Measurements from ENCODE around the gene ZNF574.

- no peak for TF ChIP-seq CTCF (IDR thresholded peaks at IDR 0.05)
- TF ChIP-seq POLR2A (IDR thresholded peaks at IDR 0.05): no peak
- TF ChIP-seq POLR2AphosphoS5 (IDR thresholded peaks at IDR 0.05): no peak
These were observed 676 bp upstream of the ZNF574 start for GRCh38 chr19:42075364-42075615.
